HG03139 (cell line): ENCODE results near the gene PODXL2.
"Not testable (repeated sequence)": the region's sequence is repeated elsewhere in the genome, so short reads cannot be mapped to it uniquely, and the experiment has no call there.

Experiments
- ATAC-seq: cut with Tn5 transposase; IDR thresholded peaks from one replicate; pipeline ENCODE4 v1.9.1; 2021; ENCODE audit not compliant: unreplicated experiment

Gene PODXL2

GRCh38 chr3:127654993-127655392, 26.0 kb downstream of the PODXL2 start:
- not testable (repeated sequence) for ATAC-seq

- no peak for ATAC-seq
Measured at GRCh38 chr3:127655641-127656040, 26.7 kb downstream of the PODXL2 start.

- ATAC-seq = no peak
Measured at GRCh38 chr3:127656906-127657305, 27.9 kb downstream of the PODXL2 start.

GRCh38 chr3:127658234-127658633, 29.2 kb downstream of the PODXL2 start:
- no peak for ATAC-seq

- ATAC-seq = no peak
Measured at GRCh38 chr3:127660621-127661251, 31.8 kb downstream of the PODXL2 start.

GRCh38 chr3:127661600-127661999, 32.6 kb downstream of the PODXL2 start:
- no peak for ATAC-seq

GRCh38 chr3:127662001-127662469, 33.0 kb downstream of the PODXL2 start:
- no peak for ATAC-seq

GRCh38 chr3:127663151-127663550, 34.2 kb downstream of the PODXL2 start:
- no peak for ATAC-seq

GRCh38 chr3:127665165-127665564, 36.2 kb downstream of the PODXL2 start:
- ATAC-seq = no peak

- no peak for ATAC-seq
Measured at GRCh38 chr3:127665586-127665985, 36.6 kb downstream of the PODXL2 start.

GRCh38 chr3:127666676-127667075, 37.7 kb downstream of the PODXL2 start:
- ATAC-seq = no peak

GRCh38 chr3:127667119-127667681, 38.2 kb downstream of the PODXL2 start:
- ATAC-seq = no peak

GRCh38 chr3:127668906-127669305, 39.9 kb downstream of the PODXL2 start:
- no peak for ATAC-seq

- ATAC-seq = no peak
Measured at GRCh38 chr3:127669541-127670228, 40.7 kb downstream of the PODXL2 start.

- no peak for ATAC-seq
Measured at GRCh38 chr3:127670229-127670559, 41.2 kb downstream of the PODXL2 start.

- ATAC-seq = no peak
Measured at GRCh38 chr3:127670761-127671522, 42.0 kb downstream of the PODXL2 start.

GRCh38 chr3:127671523-127672428, 42.8 kb downstream of the PODXL2 start:
- no peak for ATAC-seq

- ATAC-seq = peak; percentile 61
Measured at GRCh38 chr3:127672429-127673190, 43.6 kb downstream of the PODXL2 start, which contains the start of gene ABTB1. ABTB1 (plus strand) TSS chr3:127672952; CDS start chr3:127673026, 74 bp downstream.

GRCh38 chr3:127673191-127674100, 44.5 kb downstream of the PODXL2 start:
- ATAC-seq = peak; percentile 26
